Measurements from ENCODE around the gene SEMA4F.

The SEMA4F gene

DNA sequence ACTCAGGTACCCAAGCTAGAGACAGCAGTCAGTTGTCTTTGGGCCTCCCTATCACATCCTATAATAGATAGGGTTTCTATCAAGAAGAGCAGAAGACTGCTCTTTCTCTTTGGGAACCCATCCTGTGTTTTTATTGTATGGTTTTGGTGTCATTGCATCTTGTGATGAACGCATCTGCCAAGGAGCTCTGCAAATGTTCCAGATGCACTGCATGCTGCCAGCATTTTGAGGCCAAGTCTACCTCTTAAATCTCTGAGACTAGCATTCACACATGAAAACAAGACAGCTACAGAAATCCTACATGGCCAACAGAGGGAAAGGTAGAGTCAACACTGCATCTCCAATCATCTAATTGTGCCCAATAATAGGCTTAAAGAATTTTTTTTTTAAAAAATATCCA lies 14.0 kb downstream of the SEMA4F start:
- DNase-seq (ENCODE audit: low spot score) = no peak

DNA sequence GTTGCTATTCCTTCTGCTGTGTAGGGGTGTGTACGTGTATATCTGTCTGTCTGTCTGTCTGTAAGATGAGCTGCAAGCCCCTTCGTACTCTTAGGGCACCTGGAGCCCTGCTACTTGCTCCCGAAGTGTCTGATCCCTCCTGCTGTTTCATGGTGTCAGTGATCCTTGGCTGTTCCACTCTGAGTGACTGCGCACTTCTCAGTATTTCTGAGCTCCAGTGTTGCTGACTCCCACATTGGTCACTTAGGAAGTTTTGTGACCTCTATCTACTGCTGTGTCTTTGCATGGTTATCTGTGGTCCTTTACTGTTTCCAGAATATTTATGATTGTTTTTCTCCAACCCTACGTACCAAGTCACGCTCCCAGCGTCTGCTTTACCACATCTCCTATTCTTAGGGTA lies 16.2 kb downstream of the SEMA4F start:
- no peak for DNase-seq (ENCODE audit: low spot score)

DNA sequence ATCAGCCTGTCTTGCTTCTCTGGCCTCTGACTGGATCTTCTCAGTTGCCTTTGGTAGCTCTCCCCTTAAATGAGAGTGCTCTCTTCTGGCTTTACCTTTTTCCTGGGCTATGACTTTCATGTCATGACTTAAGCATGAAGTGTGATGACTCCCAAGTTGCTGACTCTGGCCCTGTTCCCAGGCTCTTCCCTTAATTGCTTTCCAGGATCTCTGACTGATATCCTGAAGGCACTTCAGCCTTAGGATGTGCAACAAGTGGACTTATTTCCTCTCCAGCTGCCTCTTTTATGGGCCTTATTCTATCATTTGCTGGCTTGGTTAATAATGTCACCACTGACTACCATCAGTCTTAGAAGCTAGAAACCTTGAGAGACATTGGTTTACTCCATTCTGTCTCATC lies 17.4 kb downstream of the SEMA4F start:
- DNase-seq (ENCODE audit: low spot score) = no peak

DNA sequence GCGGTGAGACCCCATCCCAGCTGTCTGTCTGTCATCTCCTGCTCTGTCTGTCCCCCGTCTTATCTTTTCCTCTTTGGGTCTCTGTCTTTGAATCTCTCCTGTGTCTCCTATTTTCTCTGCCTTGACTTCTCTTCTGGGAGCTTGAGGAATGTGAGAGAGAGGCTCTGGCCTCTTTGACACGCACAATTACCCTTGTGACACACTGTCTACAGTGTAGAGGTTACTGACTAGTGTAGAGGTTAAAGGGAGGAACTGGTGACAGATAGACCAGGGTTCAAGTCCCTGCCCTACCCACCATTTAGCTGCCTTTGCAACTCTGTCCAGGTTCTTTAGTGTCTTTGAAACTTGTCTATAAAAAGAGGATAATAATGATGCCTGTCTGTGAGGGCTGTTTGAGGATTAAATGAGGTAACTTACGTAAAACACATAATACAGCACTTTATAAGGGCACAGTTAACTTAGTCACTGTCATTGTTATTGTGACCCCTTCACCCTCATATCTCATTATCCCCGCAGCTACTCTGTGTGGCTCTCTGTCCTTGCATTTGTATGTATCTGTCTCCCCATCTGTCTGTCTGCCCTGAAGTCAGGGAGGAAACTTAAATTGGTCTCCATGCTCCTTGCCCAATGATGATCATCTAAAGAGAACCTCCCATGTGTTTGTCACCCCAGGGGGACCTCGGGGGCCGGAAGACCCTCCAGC lies 19.9 kb downstream of the SEMA4F start:
- no peak for DNase-seq (ENCODE audit: low spot score)

DNA sequence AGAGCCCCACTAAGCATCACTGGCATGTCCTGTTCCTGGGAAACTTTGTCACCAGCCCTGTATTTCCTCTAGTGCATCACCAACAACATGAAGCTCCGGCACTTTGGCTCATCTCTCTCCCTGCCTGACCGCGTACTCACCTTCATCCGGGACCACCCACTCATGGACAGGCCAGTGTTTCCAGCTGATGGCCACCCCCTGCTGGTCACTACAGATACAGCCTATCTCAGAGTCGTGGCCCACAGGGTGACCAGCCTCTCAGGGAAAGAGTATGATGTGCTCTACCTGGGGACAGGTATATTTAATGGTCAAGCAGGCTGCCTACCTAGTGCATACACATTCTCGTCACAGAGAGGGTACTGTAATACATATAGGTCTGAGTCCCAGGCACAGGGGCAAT lies 21.0 kb downstream of the SEMA4F start:
- DNase-seq (ENCODE audit: low spot score) = no peak

DNA sequence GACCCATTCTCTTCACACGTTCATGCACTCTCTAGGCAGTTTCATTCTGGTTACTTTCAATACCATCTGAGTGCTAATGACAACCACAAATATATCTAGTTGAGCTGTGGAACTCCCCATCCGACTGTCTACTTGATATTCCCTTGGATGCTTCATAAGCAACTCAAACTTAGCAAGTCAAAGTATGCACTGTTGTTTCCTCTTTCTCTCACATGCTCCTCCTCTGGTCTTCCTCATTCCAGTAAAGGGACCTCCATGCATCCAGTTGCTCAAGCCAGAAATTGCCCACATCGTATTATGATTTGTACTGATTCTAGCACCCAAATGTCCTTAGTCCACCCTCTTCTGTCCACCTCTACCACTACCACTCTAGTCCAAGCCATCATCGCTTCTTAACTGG lies 22.3 kb downstream of the SEMA4F start:
- no peak for DNase-seq (ENCODE audit: low spot score)

DNA sequence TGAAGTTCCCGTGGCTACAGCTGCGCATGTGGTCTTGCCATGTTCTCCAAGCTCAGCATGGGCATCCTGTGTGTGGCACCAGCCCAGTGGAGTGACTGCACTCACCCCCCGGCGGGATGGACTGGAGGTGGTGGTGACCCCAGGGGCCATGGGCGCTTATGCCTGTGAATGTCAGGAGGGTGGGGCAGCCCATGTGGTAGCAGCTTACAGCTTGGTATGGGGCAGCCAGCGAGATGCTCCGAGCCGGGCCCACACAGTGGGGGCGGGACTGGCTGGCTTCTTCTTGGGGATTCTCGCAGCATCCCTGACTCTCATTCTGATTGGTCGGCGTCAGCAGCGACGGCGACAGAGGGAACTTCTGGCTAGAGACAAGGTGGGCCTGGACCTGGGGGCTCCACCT lies 25.6 kb downstream of the SEMA4F start:
- no peak for DNase-seq (ENCODE audit: low spot score)

DNA sequence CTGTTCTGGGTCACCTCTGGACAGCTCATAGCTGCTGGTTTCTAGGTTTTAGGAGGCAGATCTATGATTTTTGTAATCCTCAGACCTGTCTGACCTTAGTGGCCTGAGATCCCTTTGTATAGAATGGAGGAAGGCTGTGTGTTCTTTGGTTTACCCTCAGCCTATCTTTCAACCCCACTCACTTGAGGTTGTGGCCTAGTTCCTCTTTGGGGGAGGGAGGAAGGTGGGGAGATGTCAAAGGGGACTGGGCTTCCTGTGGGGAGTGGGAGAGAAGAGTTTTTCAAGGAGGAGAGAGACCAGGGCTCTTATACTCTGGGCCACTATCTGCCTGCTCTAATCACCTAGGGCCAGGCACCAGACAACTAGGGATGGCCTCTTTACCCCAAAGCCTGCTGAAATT lies 28.5 kb downstream of the SEMA4F start:
- no peak for DNase-seq (ENCODE audit: low spot score)

DNA sequence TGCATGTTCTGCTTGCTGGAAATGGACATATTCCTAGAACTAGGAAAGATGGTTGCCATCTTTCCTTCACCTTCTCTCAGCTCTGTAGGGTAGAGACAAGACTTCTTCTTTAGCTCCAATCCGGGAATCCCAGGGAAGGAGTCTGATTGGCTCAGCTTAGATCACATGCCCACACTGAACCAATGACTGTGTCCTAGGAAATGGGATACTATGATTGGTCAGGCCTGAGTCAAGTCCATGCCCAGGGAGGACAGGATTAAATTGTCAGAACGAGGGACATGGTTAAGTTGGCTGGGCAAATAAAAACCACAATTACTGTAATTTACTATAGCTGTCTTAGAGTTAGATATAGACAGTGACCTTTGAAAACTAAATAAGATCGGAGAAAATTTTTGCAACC lies 31.4 kb downstream of the SEMA4F start:
- DNase-seq (ENCODE audit: low spot score) = no peak

DNA sequence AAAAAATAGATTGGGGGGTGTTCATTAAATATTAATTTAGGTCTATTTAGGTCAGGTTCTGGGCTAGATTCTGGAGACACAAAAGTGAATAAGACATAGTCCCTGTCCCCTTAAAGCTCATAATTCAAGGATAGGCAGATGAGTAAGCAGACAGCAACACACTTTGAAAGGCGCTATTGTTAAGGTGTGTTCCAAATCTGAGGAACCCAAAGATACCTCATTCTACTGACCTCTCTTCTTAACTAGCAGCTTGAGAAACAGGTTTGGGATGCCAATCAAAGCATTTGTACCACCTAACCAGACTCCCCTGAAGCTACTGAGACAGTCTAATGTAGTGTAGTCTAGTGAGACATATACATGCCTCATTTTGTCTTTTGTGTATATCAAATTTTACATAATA lies 34.8 kb downstream of the SEMA4F start:
- DNase-seq (ENCODE audit: low spot score) = peak; percentile 35

DNA sequence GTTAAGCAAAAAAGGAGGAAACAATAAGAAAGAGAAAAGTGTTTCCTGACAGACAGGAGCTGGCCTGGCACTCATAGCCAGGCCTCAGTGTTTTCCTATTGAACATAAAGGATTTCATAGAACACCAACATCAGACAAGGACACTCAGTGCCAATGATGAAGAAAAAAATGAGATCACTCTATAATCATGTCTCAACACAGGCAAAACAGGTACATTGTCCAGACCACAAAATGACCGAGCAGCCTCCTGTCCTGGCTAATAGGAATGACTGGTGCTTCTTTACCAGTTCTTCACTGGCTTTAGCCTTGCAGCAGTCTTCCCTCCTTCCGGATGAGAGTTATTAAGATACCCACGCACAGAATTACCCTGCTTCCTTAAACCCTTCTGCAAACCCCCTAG lies 35.6 kb downstream of the SEMA4F start:
- DNase-seq (ENCODE audit: low spot score) = no peak

DNA sequence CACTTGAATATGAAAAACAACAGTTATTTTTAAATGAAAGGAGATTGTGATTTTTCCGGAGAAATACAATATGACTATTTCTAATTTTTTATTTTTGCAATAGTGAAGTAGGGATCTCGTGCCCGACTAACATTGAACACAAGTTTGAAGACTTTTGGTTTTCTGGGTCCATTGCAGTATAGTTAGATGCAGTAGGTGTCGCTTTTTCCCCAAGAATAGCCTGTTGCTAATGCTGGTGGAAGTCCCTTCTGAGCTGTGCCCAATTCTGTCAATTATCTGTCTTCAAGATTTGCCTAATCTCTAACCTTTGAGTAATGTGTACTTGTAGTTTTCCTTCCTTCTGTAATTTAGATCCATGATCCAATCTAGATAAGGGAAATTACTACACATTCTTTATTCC lies 36.5 kb downstream of the SEMA4F start:
- DNase-seq (ENCODE audit: low spot score) = peak; percentile 86

DNA sequence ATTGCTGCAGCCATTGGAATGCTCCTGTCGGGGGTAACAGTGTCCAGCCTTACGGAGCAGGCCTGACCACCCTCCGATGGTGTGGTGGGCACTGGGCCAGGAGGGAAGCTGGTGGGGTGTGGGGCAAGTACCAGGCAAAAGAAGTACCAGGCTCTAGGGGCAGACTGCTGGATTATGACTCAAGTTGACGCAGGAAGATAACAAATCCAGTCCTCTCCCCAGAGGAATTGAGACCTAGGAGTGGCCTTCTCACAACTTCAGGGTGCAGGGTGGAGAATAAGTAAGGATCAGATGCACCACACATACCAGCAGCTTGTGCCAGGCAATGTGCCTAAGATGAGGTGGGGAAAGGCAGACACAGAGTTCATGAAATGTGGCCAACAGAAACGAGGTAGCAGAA lies 37.9 kb downstream of the SEMA4F start:
- DNase-seq (ENCODE audit: low spot score) = no peak

DNA sequence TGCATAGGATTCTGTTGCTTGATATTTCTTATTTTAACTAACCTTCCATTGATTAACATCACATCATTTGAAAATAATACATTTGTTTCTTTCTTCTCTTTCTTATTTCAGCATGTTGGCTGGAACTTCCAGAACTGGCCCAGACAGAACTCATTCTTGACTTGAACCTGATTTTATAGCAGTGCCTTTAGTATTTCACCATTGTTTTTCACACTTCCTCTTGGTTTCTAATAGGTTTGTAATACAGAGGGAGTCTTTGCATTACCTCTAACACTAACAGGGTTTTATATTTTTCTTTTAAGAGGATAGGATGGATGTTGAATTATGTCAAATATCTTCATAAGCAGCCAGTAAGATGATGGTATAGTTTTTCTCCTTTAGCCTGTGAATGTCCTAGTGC lies 39.2 kb downstream of the SEMA4F start:
- no peak for DNase-seq (ENCODE audit: low spot score)

DNA sequence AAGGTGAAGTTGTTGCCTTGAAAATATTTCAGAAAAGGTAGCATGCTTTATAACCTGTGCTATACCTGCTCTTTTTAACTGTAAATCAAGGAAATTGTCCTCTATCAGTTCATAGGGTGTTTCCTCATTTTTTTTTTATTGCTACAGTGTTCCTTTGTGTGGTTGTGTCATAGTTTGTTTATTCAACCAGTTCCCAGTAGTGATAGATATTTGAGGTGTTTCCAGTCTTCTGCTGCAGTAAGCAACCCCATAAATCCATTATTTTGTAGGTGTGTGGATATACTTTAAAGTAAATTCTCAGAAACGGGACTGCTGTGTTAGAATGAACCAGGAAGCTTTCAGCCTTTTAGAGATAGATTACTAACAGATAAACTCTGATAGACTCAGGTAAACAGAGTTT lies 39.6 kb downstream of the SEMA4F start:
- DNase-seq (ENCODE audit: low spot score) = no peak

DNA sequence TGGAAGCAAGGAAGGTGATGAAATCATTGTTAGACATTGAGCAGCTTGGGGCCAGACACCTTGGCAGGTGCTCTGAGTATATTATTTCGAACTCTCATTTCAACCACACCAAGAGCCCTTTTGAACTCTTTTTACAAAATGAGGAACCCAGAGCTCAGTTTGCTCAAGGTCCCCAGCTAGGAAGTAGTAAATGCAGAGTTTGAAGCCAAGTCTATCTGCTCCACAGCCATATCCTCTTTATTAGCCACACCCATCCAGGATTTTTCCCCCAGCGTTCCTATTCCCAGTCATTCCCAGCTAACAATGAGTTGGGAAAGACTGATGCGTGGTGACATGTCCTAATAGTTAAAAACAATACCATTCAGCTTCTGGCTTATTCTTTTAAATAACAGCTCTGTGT lies 40.2 kb downstream of the SEMA4F start:
- no peak for DNase-seq (ENCODE audit: low spot score)

DNA sequence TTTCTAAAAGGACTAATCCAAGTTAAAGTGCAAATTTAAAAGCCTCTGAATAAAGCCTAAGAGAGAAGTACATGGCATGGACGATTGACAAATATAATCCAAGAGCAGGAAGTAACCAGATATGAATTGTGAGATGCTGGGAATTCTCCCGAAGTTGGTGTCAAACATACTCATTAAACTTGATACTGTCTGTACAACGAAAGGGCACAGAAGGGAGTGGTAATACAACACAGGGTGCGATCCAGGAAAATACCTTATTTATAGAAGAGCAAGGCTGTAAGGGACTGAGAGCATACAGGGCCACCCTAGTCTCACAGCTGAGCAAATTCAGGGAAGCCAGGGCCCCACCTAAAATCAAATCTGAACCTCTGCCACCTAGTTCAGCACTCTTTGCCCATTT lies 41.6 kb downstream of the SEMA4F start:
- DNase-seq (ENCODE audit: low spot score) = no peak

DNA sequence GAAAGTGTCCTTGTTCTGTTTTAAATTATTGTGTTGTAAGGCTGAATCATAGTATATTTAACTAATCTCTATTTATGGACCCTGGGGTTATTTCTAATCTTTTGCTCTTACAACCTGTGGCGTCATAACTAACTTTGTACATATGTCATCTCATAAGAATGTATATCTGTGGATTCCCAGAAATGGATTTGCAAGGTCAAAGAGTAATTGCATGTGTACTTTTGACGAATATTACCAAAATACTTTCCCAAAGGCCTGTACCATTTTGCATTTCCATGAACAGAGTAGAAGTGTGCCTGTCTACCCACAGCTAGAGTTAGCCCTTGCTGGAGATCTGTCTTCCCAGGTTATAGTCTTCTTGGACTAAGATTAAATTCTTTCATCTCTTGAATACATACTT lies 42.8 kb downstream of the SEMA4F start:
- no peak for DNase-seq (ENCODE audit: low spot score)

DNA sequence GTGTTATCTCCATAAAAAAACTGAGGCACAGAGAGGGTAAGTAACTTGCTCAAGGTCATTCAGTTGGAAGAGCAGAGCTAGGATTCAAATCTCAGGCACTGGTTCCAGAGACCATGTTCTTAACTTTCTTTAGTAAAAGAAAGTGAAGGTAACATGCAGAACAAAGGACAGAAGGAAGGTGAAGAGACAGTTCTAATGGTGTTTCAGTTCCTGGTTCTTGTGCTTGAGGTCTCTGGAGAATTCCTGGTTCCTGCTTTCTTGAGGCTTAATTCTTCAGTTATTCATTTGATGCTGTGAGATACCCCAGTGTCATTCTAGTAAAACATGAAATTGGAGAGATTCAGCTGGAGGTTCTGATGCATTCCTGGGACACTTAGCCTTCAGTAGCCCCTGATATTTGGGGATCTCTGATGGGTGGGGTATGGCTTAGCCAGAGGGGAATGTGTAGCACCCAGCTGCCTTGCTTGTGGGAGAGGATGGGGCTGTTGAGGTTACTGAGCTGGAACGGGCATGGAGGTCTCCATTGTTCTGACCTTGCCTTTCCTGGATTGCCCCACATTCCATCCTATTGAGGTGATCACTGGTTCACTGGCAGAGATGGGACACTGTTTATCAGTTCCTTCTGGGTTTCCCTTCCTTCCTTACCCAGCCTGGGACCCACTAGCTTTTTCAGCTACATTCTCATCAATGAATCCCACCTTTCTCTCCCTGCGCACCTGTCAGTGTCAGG lies 46.8 kb downstream of the SEMA4F start:
- DNase-seq (ENCODE audit: low spot score) = no peak

DNA sequence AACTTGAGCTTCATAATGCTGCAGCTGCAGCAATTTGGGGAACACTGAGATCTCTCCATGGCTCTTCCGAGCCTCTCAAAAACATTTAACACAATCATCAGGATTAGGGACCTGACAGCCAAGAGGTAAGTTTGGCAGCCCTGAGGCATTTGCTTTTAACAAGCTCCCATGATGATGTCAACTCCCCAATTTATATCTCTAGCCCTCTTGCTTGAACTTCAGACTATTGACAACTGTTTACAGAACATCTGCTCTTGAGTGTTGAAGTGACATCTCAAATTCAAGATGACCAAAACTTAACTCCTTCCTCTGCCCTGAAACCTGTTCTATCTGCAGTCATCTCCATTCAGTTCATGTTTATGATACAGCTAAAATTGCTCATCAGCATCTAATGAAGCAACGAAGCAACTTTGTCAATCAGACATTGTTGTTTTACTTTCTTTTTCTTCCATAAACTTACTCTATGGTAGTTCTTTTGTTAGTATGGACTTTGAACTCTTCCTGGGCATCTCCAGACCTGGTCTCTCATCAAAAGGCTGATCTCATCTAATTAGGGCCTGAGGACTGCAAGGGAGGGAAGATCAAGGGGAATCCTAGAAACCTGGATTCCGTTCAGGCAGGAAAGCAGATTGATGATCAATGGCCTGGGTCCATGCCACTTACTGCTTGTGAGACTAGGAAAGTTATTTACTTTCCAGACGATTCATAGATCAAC lies 48.1 kb downstream of the SEMA4F start:
- DNase-seq (ENCODE audit: low spot score) = no peak

DNA sequence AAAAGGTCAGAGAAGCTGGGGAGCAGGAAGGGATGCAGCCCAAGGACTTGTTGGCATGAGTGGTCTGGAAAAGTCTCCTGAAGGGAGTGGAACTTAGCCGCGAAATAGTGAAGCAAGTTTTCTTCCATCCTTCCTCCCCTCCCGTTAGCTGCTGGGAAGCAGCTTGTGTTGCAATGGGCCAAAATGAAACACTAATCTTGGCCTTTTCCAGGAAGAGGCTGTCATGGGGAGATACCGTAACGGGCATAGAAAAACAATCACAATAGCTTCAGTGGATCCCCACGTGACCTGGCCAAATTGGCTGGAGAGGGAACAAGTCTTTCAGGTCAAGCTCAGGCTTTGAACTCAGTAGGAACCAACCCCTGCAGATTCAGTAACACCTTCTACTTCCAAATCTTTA lies 49.3 kb downstream of the SEMA4F start:
- no peak for DNase-seq (ENCODE audit: low spot score)

DNA sequence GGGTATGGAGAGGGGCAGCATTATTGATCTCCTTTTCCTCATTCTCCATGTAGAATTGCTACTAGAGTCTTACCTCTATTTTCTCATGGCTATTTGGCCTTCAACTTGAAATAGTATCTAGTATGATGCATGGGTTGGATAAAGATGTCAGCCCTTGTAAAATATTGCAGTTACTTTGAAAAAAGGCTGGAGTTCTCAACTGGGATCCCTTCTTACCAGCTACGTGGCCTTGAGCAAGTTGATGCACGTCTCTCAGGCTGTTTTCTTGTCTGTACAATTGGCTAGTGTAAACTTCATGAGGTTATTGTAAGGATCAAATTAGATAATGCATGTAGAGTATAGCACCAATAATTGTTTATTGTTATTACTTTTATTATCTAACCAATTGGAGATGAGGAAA lies 50.2 kb downstream of the SEMA4F start:
- no peak for DNase-seq (ENCODE audit: low spot score)

DNA sequence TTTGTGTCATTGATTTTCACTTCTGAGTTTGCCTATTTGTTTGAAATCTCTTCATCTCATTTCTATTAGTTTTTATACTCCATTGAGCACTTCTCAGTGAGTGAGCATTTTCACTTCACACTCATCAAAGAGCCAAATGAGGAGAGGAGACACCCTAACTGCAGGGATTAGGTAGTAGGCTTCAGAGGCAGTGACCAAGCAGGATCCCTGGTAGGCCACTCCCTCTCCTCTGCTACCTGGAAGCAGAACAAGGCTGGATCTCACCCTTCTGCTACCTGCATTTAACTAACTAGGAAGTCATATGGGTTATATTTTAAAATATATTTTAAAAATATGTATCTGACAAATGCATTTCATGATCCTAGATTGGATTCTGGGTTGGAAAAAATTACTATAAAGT lies 52.7 kb downstream of the SEMA4F start:
- DNase-seq (ENCODE audit: low spot score) = no peak

Data from COLO829 (cell line).